ENCODE measurements around the gene DBH. TPM values are rescaled to one million over a fixed set of nuclear protein-coding genes. Genes with fewer than 3 reads are reported as not detected.

DBH gene
- total RNA-seq, 1 donor from 2014 or later = not detected

GRCh38 chr9:133649194-133649593, 13.0 kb downstream of the DBH start:
- Histone ChIP-seq H3K4me3 (ENCODE audit: insufficient read depth, low read depth, low read length) (no peak overlapping the region), H3K27me3 (ENCODE audit: insufficient read depth, low read length) (peaks cover 23% of the 10 kb centered on the region), H3K36me3 (ENCODE audit: insufficient read depth, low read length) (no peaks in the 10 kb centered on the region), H3K4me2 (ENCODE audit: low read length) (no peak overlapping the region), H3K9me3 (ENCODE audit: insufficient read depth, low read depth, low read length) (no peaks in the 10 kb centered on the region), H2AFZ (ENCODE audit: low read depth, low read length) (no peak overlapping the region), H3K79me2 (ENCODE audit: insufficient read depth, low read length) (no peaks in the 10 kb centered on the region), H3K9ac (ENCODE audit: low read length) (no peak overlapping the region), H3K27ac (ENCODE audit: low read depth, low read length) (no peak overlapping the region), H3K4me1 (ENCODE audit: insufficient read depth, low read length) (no peaks in the 10 kb centered on the region), H4K20me1 (ENCODE audit: insufficient read depth, low read length) (no peaks in the 10 kb centered on the region)
- FAIRE-seq (no peak), DNase-seq (ENCODE audit: low read depth) (no peak)
- Mint-ChIP-seq H3K27ac (ENCODE audit: unreplicated experiment) (no peak overlapping the region), H3K4me1 (ENCODE audit: low read depth, unreplicated experiment) (peaks cover 4% of the 10 kb centered on the region), H3K4me3 (ENCODE audit: unreplicated experiment) (no peak overlapping the region), H3K9me3 (ENCODE audit: unreplicated experiment) (no peaks in the 10 kb centered on the region), H3K36me3 (ENCODE audit: low read depth, unreplicated experiment) (no peaks in the 10 kb centered on the region), H3K27me3 (ENCODE audit: low read depth, unreplicated experiment) (peaks cover 68% of the 10 kb centered on the region)
- TF ChIP-seq CTCF (IDR thresholded peaks at IDR 0.05; ENCODE audit: insufficient read depth, low read depth, low read length) (no peak), EZH2 (IDR thresholded peaks at IDR 0.05; ENCODE audit: insufficient read depth, low read length) (no peak)

- Histone ChIP-seq H3K27ac (ENCODE audit: low read depth, low read length) (no peak overlapping the region), H2AFZ (ENCODE audit: low read depth, low read length) (no peak overlapping the region), H3K36me3 (ENCODE audit: insufficient read depth, low read length) (no peaks in the 10 kb centered on the region), H3K4me1 (ENCODE audit: insufficient read depth, low read length) (no peaks in the 10 kb centered on the region), H3K27me3 (ENCODE audit: insufficient read depth, low read length) (peaks cover 27% of the 10 kb centered on the region), H4K20me1 (ENCODE audit: insufficient read depth, low read length) (no peaks in the 10 kb centered on the region), H3K4me3 (ENCODE audit: insufficient read depth, low read depth, low read length) (no peak overlapping the region), H3K9me3 (ENCODE audit: insufficient read depth, low read depth, low read length) (no peaks in the 10 kb centered on the region), H3K4me2 (ENCODE audit: low read length) (no peak overlapping the region), H3K79me2 (ENCODE audit: insufficient read depth, low read length) (no peaks in the 10 kb centered on the region), H3K9ac (ENCODE audit: low read length) (no peak overlapping the region)
- Mint-ChIP-seq H3K4me3 (ENCODE audit: unreplicated experiment) (no peak overlapping the region), H3K27ac (ENCODE audit: unreplicated experiment) (no peak overlapping the region), H3K27me3 (ENCODE audit: low read depth, unreplicated experiment) (peaks cover 69% of the 10 kb centered on the region), H3K4me1 (ENCODE audit: low read depth, unreplicated experiment) (peaks cover 4% of the 10 kb centered on the region), H3K36me3 (ENCODE audit: low read depth, unreplicated experiment) (no peaks in the 10 kb centered on the region), H3K9me3 (ENCODE audit: unreplicated experiment) (no peaks in the 10 kb centered on the region)
- TF ChIP-seq EZH2 (IDR thresholded peaks at IDR 0.05; ENCODE audit: insufficient read depth, low read length) (no peak), CTCF (IDR thresholded peaks at IDR 0.05; ENCODE audit: insufficient read depth, low read depth, low read length) (no peak)
- DNase-seq (ENCODE audit: low read depth) = no peak
- no peak for FAIRE-seq
These were observed 13.9 kb downstream of the DBH start for GRCh38 chr9:133650026-133650425.

GRCh38 chr9:133653638-133654037, 17.5 kb downstream of the DBH start:
- no peaks in the 10 kb centered on the region for H3K79me2 ChIP-seq (ENCODE audit: insufficient read depth, low read length)
- no peak for FAIRE-seq
- H3K9ac ChIP-seq (ENCODE audit: low read length) = no peak overlapping the region
- H3K4me2 ChIP-seq (ENCODE audit: low read length) = no peak overlapping the region
- H2AFZ ChIP-seq (ENCODE audit: low read depth, low read length) = no peak overlapping the region
- no peak for DNase-seq (ENCODE audit: low read depth)
- no peaks in the 10 kb centered on the region for H3K9me3 ChIP-seq (ENCODE audit: insufficient read depth, low read depth, low read length)
- no peak overlapping the region for H3K4me3 ChIP-seq (ENCODE audit: insufficient read depth, low read depth, low read length)
- no peaks in the 10 kb centered on the region for H4K20me1 ChIP-seq (ENCODE audit: insufficient read depth, low read length)
- Mint-ChIP-seq H3K27ac (ENCODE audit: unreplicated experiment) (no peak overlapping the region), H3K9me3 (ENCODE audit: unreplicated experiment) (no peaks in the 10 kb centered on the region), H3K27me3 (ENCODE audit: low read depth, unreplicated experiment) (peaks cover 65% of the 10 kb centered on the region), H3K36me3 (ENCODE audit: low read depth, unreplicated experiment) (no peaks in the 10 kb centered on the region), H3K4me1 (ENCODE audit: low read depth, unreplicated experiment) (peaks cover 3% of the 10 kb centered on the region), H3K4me3 (ENCODE audit: unreplicated experiment) (no peak overlapping the region)
- TF ChIP-seq CTCF (IDR thresholded peaks at IDR 0.05; ENCODE audit: insufficient read depth, low read depth, low read length) = no peak
- TF ChIP-seq EZH2 (IDR thresholded peaks at IDR 0.05; ENCODE audit: insufficient read depth, low read length) = no peak
- peaks cover 5% of the 10 kb centered on the region for H3K4me1 ChIP-seq (ENCODE audit: insufficient read depth, low read length)
- H3K27ac ChIP-seq (ENCODE audit: low read depth, low read length) = no peak overlapping the region
- H3K27me3 ChIP-seq (ENCODE audit: insufficient read depth, low read length) = peaks cover 16% of the 10 kb centered on the region
- no peaks in the 10 kb centered on the region for H3K36me3 ChIP-seq (ENCODE audit: insufficient read depth, low read length)

Measured in astrocyte (in vitro differentiated cells and primary cell).